K562 (cell line): ENCODE data around the gene CCDC88A. TPM values are rescaled to one million over a fixed set of nuclear protein-coding genes. Genes with fewer than 3 reads are reported as not detected.
A peak's percentile ranks its signal among the peaks of the same experiment; 100 is the strongest.
"Not testable (repeated sequence)": the region's sequence is repeated elsewhere in the genome, so short reads cannot be mapped to it uniquely, and the experiment has no call there.

Source experiments
- ATAC-seq: fragments of 200-7000 bp; cut with Tn5 transposase; 3 replicates; pipeline ENCODE4 v1.9.1; 2020; ENCODE audit warnings: moderate library complexity
- BruUV-seq: library from RNA; stranded (reverse); fragments of 400-500 nt; replicated peaks from 2 replicates; lab custom pipeline; 2021; lab: Mats Ljungman, UMichigan
- CTCF ChIA-PET: fragments of 300-600 bp; formaldehyde crosslinking; extraction: SDS; loops from one replicate; lab custom pipeline; 2021; ENCODE audit warnings: low intra/inter-chr PET ratio; lab: Yijun Ruan, JAX
- POLR2A ChIA-PET: fragments of 300-600, 350-650 bp; sonication (Branson Sonifier 250); formaldehyde crosslinking; extraction: SDS; loops from one replicate; lab custom pipeline; 2021; ENCODE audit warnings: antibody characterized with exemption, inconsistent platforms; lab: Yijun Ruan, JAX
- DNase-seq, 4 experiments: peaks; one replicate each; pipeline versions ENCODE4 v3.0.0 to v3.0.0-alpha.2; 2011 to 2018; ENCODE audit warnings: low spot score in 3 of 4, mixed read lengths in 3 of 4; ENCODE audit errors: extremely low read depth in 1 of 4
- FAIRE-seq: peaks from 2 replicates; lab custom pipeline; 2011; peaks lifted over from hg19 to GRCh38; lab: Jason Lieb, UNC
- H2AFZ ChIP-seq: 2 replicates; pipeline ENCODE4 v1.6.0; 2011; ENCODE audit warnings: low read depth, low read length, control low read depth, inconsistent platforms
- H3K27ac ChIP-seq: fragments of 200-600 bp; 3 replicates; pipeline ENCODE4 v1.8.0; 2011; ENCODE audit warnings: low read depth, mild to moderate bottlenecking, control low read depth, inconsistent platforms, low read length, moderate library complexity, mixed read lengths; ENCODE audit errors: extremely low read depth
- H3K27me3 ChIP-seq, 2 experiments: fragments of 300-600 bp in 1 of 2; 2 replicates in 1 of 2; 3 replicates in 1 of 2; pipeline versions ENCODE4 v1.6.0 to v1.8.0; 2011; ENCODE audit warnings: inconsistent platforms in 2 of 2, low read length in 2 of 2, mild to moderate bottlenecking in 1 of 2, mixed read lengths in 1 of 2, moderate library complexity in 1 of 2; ENCODE audit not compliant: control insufficient read depth in 2 of 2, insufficient read depth in 2 of 2
- H3K36me3 ChIP-seq: fragments of 300-600 bp; 3 replicates; pipeline ENCODE4 v1.8.0; 2011; ENCODE audit warnings: mild to moderate bottlenecking, low read length, inconsistent platforms; ENCODE audit not compliant: control insufficient read depth, insufficient read depth
- H3K4me1 ChIP-seq, 2 experiments: fragments of 200-600 bp in 1 of 2; replicated peaks in 1 of 2; 2 replicates in 1 of 2; 3 replicates in 1 of 2; pipeline versions ENCODE4 v1.5.1 to v1.8.0; 2011; ENCODE audit warnings: inconsistent platforms in 2 of 2, low read length in 2 of 2, mild to moderate bottlenecking in 1 of 2, mixed read lengths in 1 of 2, moderate library complexity in 1 of 2; ENCODE audit not compliant: control insufficient read depth in 2 of 2, insufficient read depth in 2 of 2
- H3K4me2 ChIP-seq: 2 replicates; pipeline ENCODE4 v1.6.1; 2011; ENCODE audit warnings: low read length, control low read depth, inconsistent platforms, mixed read lengths; ENCODE audit not compliant: insufficient read depth
- H3K4me3 ChIP-seq: fragments of 200-600 bp; sonication (generic), shearing (Covaris generic); 2 replicates; pipeline ENCODE4 v1.5.1; 2016; ENCODE audit warnings: control low read depth, inconsistent platforms
- H3K79me2 ChIP-seq: fragments of 200-600 bp; 3 replicates; pipeline ENCODE4 v1.8.0; 2011; ENCODE audit warnings: low read length, inconsistent platforms; ENCODE audit not compliant: control insufficient read depth, insufficient read depth
- H3K9ac ChIP-seq, 2 experiments: 2 replicates each; pipeline versions ENCODE4 v1.6.0 to v1.6.1; 2011; ENCODE audit warnings: low read depth in 2 of 2, low read length in 2 of 2, control low read depth in 1 of 2, inconsistent platforms in 1 of 2, mild to moderate bottlenecking in 1 of 2, mixed read lengths in 1 of 2; ENCODE audit not compliant: insufficient read depth in 1 of 2
- H3K9me1 ChIP-seq: one replicate; pipeline ENCODE4 v1.6.0; 2011; ENCODE audit warnings: inconsistent platforms, mild to moderate bottlenecking, low read length, moderate library complexity; ENCODE audit not compliant: control insufficient read depth, insufficient read depth
- H3K9me3 ChIP-seq: replicated peaks from 2 replicates; pipeline ENCODE4 v1.5.1; 2011; ENCODE audit warnings: low read depth, low read length, inconsistent platforms; ENCODE audit not compliant: control insufficient read depth, insufficient read depth
- H4K20me1 ChIP-seq: replicated peaks from 2 replicates; pipeline ENCODE4 v1.6.1; 2011; ENCODE audit warnings: low read length, inconsistent platforms, mixed read lengths; ENCODE audit not compliant: control insufficient read depth, insufficient read depth
- TAF7 ChIP-seq: fragments of 450-650 bp; IDR thresholded peaks from 2 replicates; pipeline ENCODE4 v1.6.1; 2016; ENCODE audit warnings: missing genetic modification characterization, missing compliant biosample characterization
- TEAD1 ChIP-seq, 2 experiments: fragments of 450-650 bp in 1 of 2; sonication (generic) in 1 of 2; formaldehyde crosslinking; IDR thresholded peaks; 2 replicates each; pipeline versions ENCODE4 v1.4.0 to v1.8.0; 2020 to 2022; ENCODE audit warnings: mild to moderate bottlenecking in 2 of 2, missing genetic modification reagents in 1 of 2
- WGBS: fragments of 100-300 bp; shearing (Covaris generic); methylation state at CpG from one replicate; pipeline ENCODE4 v1.1.6; 2016; ENCODE audit warnings: low coverage, mixed read lengths; ENCODE audit not compliant: insufficient coverage; ENCODE audit errors: missing lambda C conversion rate; 5-methylcytosine and 5-hydroxymethylcytosine counted together
- in situ Hi-C: fragments of 300-500 bp; cut with MboI; formaldehyde crosslinking; loops from 4 replicates; pipeline ENCODE4 v1.15.0; 2018; ENCODE audit warnings: inconsistent platforms, mixed read lengths
- intact Hi-C: fragments of 100-400 bp; cut with micrococcal nuclease; formaldehyde crosslinking; loops from 2 replicates; pipeline ENCODE4 v1.14.2; 2022
- polyA plus RNA-seq, 8 experiments: library from polyadenylated mRNA; depleted of rRNA in 4 of 8; stranded (reverse) in 5 of 8; unstranded in 3 of 8; fragments of >200 nt; fragmentation: Nextera tagmentation in 2 of 8; fragmentation: Illumina TruSeq in 1 of 8; extraction: Ambion mirVana in 2 of 8; extraction: Trizol in 1 of 8; gene quantifications; 2 replicates each; pipeline versions ENCODE4 v1.2.1 to v1.2.3, GENCODE V29; 2011 to 2014; ENCODE audit warnings: inconsistent platforms in 1 of 8, missing spikeins in 1 of 8
- total RNA-seq, 7 experiments: library from RNA; depleted of rRNA in 6 of 7; stranded (reverse); fragments of >200 nt in 6 of 7; fragmentation: Illumina TruSeq in 2 of 7; extraction: Trizol in 2 of 7; gene quantifications; 2 replicates each; pipeline versions ENCODE4 v1.2.1 to v1.2.3, GENCODE V29; 2011 to 2021; ENCODE audit warnings: low replicate concordance in 1 of 7
- TF ChIP-seq, protein P1 (sequence below): fragments of 450-650 bp; formaldehyde crosslinking; IDR thresholded peaks from 2 replicates; pipeline ENCODE4 v1.4.0; 2020; ENCODE audit warnings: mild to moderate bottlenecking, moderate library complexity
- TF ChIP-seq, protein P2 (sequence below): fragments of 450-650 bp; conservative IDR thresholded peaks from 2 replicates; pipeline ENCODE4 v1.6.1; 2016; ENCODE audit warnings: missing genetic modification characterization, low read depth, mild to moderate bottlenecking, control low read depth, missing compliant biosample characterization
- TF ChIP-seq, protein P3 (sequence below): fragments of 450-650 bp; IDR thresholded peaks from 2 replicates; pipeline ENCODE4 v1.6.1; 2016; ENCODE audit warnings: mild to moderate bottlenecking, moderate library complexity

Gene CCDC88A
- total and polyA plus RNA-seq, 9 of the 15 experiments (the other 6 are each of a cell fraction or from before 2014, with no cell fraction given), result 29.3 to 102 (median 55.6) TPM

DNA sequence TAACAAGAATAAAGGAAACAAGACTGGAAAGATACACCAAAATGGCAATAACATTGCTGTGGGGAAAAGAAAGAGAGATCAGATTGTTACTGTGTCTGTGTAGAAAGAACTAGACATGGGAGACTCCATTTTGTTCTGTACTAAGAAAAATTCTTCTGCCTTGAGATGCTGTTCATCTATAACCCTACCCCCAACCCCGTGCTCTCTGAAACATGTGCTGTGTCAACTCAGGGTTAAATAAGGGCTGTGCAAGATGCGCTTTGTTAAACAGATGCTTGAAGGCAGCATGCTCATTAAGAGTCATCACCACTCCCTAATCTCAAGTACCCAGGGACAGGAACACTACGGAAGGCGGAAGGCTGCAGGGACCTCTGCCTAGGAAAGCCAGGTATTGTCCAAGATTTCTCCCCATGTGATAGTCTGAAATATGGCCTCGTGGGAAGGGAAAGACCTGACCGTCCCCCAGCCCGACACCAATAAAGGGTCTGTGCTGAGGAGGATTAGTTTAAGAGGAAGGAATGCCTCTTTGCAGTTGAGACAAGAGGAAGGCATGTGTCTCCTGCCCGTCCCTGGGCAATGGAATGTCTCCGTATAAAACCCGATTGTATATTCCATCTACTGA lies 140.3 kb downstream of the CCDC88A start:
- DNase-seq, result peak in 1 of 4 experiments; percentile 34
- FAIRE-seq, H3K9me1 ChIP-seq, H3K36me3 ChIP-seq, H3K9me3 ChIP-seq, H3K4me1 ChIP-seq, intact Hi-C loops, ATAC-seq, BruUV-seq, H3K4me3 ChIP-seq, H3K27ac ChIP-seq, CTCF ChIA-PET, H3K27me3 ChIP-seq, POLR2A ChIA-PET, H4K20me1 ChIP-seq, in situ Hi-C loops: not testable (repeated sequence)
- 43% methylated on average over 8 of the region's 10 CpGs for WGBS
- H3K4me2 ChIP-seq, result peak overlapping the region; percentile 40
- H3K9ac ChIP-seq, result peak overlapping the region; percentile 21 to 53; a peak in 2 of 4 replicates
- H2AFZ ChIP-seq, result peak overlapping the region; percentile 86
- H3K79me2 ChIP-seq, result peaks cover 28% of the 10 kb centered on the region
- TF ChIP-seq TAF7 (tag) (0 out of 2 replicates have a peak, but pooled peaks have one; percentile 36), TEAD1 (CRISPR knock-in tag; IDR thresholded peaks at IDR 0.05) (peak in 1 of 2 experiments; percentile 35; a peak in 1 of 4 replicates)
- TF ChIP-seq, protein P1, sequence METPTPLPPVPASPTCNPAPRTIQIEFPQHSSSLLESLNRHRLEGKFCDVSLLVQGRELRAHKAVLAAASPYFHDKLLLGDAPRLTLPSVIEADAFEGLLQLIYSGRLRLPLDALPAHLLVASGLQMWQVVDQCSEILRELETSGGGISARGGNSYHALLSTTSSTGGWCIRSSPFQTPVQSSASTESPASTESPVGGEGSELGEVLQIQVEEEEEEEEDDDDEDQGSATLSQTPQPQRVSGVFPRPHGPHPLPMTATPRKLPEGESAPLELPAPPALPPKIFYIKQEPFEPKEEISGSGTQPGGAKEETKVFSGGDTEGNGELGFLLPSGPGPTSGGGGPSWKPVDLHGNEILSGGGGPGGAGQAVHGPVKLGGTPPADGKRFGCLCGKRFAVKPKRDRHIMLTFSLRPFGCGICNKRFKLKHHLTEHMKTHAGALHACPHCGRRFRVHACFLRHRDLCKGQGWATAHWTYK (CRISPR knock-in tag), result peak; percentile 51; the same call in 1 of the 2 replicates
- TF ChIP-seq, protein P2, sequence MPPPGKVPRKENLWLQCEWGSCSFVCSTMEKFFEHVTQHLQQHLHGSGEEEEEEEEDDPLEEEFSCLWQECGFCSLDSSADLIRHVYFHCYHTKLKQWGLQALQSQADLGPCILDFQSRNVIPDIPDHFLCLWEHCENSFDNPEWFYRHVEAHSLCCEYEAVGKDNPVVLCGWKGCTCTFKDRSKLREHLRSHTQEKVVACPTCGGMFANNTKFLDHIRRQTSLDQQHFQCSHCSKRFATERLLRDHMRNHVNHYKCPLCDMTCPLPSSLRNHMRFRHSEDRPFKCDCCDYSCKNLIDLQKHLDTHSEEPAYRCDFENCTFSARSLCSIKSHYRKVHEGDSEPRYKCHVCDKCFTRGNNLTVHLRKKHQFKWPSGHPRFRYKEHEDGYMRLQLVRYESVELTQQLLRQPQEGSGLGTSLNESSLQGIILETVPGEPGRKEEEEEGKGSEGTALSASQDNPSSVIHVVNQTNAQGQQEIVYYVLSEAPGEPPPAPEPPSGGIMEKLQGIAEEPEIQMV (tag), result peak; percentile 47
- TF ChIP-seq, protein P3, sequence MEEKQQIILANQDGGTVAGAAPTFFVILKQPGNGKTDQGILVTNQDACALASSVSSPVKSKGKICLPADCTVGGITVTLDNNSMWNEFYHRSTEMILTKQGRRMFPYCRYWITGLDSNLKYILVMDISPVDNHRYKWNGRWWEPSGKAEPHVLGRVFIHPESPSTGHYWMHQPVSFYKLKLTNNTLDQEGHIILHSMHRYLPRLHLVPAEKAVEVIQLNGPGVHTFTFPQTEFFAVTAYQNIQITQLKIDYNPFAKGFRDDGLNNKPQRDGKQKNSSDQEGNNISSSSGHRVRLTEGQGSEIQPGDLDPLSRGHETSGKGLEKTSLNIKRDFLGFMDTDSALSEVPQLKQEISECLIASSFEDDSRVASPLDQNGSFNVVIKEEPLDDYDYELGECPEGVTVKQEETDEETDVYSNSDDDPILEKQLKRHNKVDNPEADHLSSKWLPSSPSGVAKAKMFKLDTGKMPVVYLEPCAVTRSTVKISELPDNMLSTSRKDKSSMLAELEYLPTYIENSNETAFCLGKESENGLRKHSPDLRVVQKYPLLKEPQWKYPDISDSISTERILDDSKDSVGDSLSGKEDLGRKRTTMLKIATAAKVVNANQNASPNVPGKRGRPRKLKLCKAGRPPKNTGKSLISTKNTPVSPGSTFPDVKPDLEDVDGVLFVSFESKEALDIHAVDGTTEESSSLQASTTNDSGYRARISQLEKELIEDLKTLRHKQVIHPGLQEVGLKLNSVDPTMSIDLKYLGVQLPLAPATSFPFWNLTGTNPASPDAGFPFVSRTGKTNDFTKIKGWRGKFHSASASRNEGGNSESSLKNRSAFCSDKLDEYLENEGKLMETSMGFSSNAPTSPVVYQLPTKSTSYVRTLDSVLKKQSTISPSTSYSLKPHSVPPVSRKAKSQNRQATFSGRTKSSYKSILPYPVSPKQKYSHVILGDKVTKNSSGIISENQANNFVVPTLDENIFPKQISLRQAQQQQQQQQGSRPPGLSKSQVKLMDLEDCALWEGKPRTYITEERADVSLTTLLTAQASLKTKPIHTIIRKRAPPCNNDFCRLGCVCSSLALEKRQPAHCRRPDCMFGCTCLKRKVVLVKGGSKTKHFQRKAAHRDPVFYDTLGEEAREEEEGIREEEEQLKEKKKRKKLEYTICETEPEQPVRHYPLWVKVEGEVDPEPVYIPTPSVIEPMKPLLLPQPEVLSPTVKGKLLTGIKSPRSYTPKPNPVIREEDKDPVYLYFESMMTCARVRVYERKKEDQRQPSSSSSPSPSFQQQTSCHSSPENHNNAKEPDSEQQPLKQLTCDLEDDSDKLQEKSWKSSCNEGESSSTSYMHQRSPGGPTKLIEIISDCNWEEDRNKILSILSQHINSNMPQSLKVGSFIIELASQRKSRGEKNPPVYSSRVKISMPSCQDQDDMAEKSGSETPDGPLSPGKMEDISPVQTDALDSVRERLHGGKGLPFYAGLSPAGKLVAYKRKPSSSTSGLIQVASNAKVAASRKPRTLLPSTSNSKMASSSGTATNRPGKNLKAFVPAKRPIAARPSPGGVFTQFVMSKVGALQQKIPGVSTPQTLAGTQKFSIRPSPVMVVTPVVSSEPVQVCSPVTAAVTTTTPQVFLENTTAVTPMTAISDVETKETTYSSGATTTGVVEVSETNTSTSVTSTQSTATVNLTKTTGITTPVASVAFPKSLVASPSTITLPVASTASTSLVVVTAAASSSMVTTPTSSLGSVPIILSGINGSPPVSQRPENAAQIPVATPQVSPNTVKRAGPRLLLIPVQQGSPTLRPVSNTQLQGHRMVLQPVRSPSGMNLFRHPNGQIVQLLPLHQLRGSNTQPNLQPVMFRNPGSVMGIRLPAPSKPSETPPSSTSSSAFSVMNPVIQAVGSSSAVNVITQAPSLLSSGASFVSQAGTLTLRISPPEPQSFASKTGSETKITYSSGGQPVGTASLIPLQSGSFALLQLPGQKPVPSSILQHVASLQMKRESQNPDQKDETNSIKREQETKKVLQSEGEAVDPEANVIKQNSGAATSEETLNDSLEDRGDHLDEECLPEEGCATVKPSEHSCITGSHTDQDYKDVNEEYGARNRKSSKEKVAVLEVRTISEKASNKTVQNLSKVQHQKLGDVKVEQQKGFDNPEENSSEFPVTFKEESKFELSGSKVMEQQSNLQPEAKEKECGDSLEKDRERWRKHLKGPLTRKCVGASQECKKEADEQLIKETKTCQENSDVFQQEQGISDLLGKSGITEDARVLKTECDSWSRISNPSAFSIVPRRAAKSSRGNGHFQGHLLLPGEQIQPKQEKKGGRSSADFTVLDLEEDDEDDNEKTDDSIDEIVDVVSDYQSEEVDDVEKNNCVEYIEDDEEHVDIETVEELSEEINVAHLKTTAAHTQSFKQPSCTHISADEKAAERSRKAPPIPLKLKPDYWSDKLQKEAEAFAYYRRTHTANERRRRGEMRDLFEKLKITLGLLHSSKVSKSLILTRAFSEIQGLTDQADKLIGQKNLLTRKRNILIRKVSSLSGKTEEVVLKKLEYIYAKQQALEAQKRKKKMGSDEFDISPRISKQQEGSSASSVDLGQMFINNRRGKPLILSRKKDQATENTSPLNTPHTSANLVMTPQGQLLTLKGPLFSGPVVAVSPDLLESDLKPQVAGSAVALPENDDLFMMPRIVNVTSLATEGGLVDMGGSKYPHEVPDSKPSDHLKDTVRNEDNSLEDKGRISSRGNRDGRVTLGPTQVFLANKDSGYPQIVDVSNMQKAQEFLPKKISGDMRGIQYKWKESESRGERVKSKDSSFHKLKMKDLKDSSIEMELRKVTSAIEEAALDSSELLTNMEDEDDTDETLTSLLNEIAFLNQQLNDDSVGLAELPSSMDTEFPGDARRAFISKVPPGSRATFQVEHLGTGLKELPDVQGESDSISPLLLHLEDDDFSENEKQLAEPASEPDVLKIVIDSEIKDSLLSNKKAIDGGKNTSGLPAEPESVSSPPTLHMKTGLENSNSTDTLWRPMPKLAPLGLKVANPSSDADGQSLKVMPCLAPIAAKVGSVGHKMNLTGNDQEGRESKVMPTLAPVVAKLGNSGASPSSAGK, result peak; percentile 44; the same call in 1 of the 2 replicates
